Measurements from ENCODE around the gene DEFB131A. TPM values are rescaled to one million over a fixed set of nuclear protein-coding genes. Genes with fewer than 3 reads are reported as not detected.
"Not testable (repeated sequence)": the region's sequence is repeated elsewhere in the genome, so short reads cannot be mapped to it uniquely, and the experiment has no call there.

Gene DEFB131A
- total RNA-seq, 2 donors from 2014 or later: not detected

DNA sequence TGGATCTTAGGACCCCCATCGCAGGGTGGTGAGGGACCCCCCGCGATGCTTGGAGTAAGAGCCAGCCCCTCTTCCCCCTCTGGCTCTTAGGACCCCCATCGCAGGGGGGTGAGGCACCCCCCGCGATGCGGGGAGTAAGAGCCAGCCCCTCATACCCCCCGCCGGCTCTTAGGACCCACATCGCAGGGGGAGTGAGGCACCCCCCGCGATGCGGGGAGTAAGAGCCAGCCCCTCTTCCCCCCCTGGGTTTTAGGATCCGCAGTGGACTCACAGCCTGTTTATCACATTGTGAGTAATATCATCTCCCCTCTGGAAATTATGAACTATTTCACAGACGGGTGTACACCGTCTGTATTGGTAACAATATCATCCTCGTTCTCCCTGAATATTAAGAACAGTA lies 46.8 kb downstream of the DEFB131A start:
- intact Hi-C loops (cut with DNase I); DNase-seq (ENCODE audit: low spot score): not testable (repeated sequence)

DNA sequence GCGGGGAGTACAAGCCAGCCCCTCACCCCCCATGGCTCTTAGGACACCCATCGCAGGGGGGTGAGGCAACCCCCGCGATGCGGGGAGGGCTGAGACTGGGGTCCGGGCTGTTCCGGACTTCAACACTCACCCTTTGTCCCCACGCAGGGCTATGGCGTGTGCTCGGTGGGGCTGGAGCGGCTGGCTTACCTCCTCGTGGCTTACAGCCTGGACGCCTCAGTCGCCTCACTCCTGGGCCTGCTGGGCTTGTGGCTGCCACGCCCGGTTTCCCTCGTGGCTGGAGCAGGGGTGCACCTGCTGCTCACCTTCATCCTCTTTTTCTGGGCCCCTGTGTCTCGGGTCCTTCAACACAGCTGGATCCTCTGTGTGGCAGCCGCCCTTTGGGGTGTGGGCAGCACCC lies 49.4 kb downstream of the DEFB131A start:
- DNase-seq (ENCODE audit: low spot score); intact Hi-C loops (cut with DNase I): not testable (repeated sequence)

GRCh38 chr4:9494256-9495035 lies 50.2 kb downstream of the DEFB131A start:
- DNase-seq (ENCODE audit: low spot score); intact Hi-C loops (cut with DNase I): not testable (repeated sequence)

GRCh38 chr4:9495443-9495842 lies 51.2 kb downstream of the DEFB131A start:
- DNase-seq (ENCODE audit: low spot score): peak; percentile 90
- intact Hi-C loops (cut with DNase I): not testable (repeated sequence)

DNA sequence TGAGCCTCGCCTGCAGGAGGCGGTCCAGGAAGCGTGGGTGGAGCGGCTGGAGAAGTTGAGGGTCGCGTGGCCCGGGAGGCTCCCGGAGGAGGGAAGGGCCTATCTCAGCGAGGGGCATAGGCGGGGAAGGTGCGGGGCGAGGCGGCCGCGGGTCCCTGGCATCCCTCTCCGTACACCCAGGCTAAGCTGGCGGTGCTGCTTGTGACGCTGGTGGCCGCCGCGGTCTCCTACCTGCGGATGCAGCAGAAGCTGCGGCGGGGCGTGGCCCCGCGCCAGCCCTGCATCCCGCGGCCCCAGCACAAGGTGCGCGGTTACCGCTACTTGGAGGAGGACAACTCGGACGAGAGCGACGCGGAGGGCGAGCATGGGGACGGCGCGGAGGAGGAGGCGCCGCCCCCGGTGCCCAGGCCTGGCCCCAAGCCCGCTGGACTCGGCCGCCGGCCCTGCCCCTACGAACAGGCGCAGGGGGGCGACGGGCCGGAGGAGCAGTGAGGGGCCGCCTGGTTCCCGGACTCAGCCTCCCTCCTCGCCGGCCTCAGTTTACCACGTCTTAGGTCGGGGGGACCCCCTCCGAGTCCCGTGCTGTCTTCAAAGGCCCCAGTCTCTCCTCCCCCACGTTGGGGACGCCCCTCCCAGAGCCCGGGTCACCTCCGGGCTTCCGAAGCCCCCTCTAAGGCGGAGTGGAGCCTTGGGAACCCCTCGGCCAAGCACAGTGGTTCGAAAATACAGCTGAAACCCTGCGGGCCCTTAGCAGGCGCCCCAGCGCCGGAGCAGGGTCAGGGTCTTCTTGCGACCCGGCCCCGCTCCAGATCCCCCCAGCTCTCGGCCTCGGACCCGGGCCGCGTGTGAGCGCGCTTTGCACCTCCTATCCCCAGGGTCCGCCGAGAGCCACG lies 53.6 kb downstream of the DEFB131A start:
- intact Hi-C loops (cut with DNase I); DNase-seq (ENCODE audit: low spot score): not testable (repeated sequence)

DNA sequence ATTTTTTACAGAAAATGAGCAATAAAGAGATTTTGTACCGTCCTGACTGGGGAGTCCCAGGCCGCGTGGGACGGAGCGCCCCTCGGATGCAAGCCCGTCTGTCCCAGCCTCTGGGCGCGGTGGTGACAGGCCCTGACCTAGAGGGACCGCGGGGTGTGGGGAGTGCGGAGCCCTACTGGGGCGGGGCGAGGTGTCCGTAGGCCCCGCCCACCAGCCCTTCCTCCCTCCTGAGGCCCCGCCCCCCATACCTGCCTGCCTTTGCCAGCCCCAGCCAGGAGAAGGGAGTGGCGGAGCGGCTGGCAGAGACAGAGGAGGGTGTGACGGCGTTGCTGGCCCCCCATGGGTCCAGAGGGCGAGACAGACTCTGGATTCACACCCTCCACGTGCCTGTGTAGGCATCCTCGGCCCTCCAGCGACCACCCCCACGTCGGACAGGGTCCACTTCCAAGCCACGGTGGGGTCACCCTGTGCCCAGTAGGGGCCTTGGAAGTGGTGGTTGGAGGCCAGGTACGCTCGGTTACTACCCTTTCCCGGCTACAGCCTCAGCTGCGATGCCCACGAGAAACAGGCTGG lies 54.3 kb downstream of the DEFB131A start:
- intact Hi-C loops (cut with DNase I); DNase-seq (ENCODE audit: low spot score): not testable (repeated sequence)

- intact Hi-C loops (cut with DNase I); DNase-seq (ENCODE audit: low spot score): not testable (repeated sequence)
Measured at GRCh38 chr4:9499974-9500487, 55.8 kb downstream of the DEFB131A start.

Other genes starting within 250 kb of the DEFB131A start
- gene USP17L10, start 233.8 kb upstream of the DEFB131A start, total RNA-seq: not detected
- not detected for gene USP17L11, start 229.0 kb upstream of the DEFB131A start, total RNA-seq
- not detected for gene USP17L12, start 224.3 kb upstream of the DEFB131A start, total RNA-seq
- gene USP17L13, start 219.5 kb upstream of the DEFB131A start, total RNA-seq: not detected
- gene USP17L15, start 210.0 kb upstream of the DEFB131A start, total RNA-seq: under 1 TPM in 1 of 2 donors, not detected in 1; 0.14 TPM
- not detected for gene USP17L17, start 200.5 kb upstream of the DEFB131A start, total RNA-seq
- not detected for gene USP17L18, start 195.8 kb upstream of the DEFB131A start, total RNA-seq
- not detected for gene USP17L19, start 191.0 kb upstream of the DEFB131A start, total RNA-seq
- not detected for gene USP17L20, start 186.3 kb upstream of the DEFB131A start, total RNA-seq
- not detected for gene USP17L21, start 181.5 kb upstream of the DEFB131A start, total RNA-seq
- not detected for gene USP17L22, start 176.8 kb upstream of the DEFB131A start, total RNA-seq
- gene USP17L24, start 119.2 kb upstream of the DEFB131A start, total RNA-seq: not detected
- gene USP17L25, start 114.5 kb upstream of the DEFB131A start, total RNA-seq: not detected
- gene USP17L26, start 109.8 kb upstream of the DEFB131A start, total RNA-seq: not detected
- not detected for gene USP17L5, start 105.0 kb upstream of the DEFB131A start, total RNA-seq
- gene USP17L27, start 100.3 kb upstream of the DEFB131A start, total RNA-seq: not detected
- not detected for gene USP17L28, start 95.5 kb upstream of the DEFB131A start, total RNA-seq
- gene USP17L29, start 90.8 kb upstream of the DEFB131A start, total RNA-seq: not detected
- not detected for gene USP17L30, start 81.3 kb upstream of the DEFB131A start, total RNA-seq

Data from posterior vena cava (tissue), 2 donors.